ENCODE measurements around the gene TGFA. TPM values are rescaled to one million over a fixed set of nuclear protein-coding genes. Genes with fewer than 3 reads are reported as not detected.
A peak's percentile ranks its signal among the peaks of the same experiment; 100 is the strongest.

TGFA gene
- total and polyA plus RNA-seq, 11 donors, result 0.50 to 4.9 (median 1.0) TPM

DNA sequence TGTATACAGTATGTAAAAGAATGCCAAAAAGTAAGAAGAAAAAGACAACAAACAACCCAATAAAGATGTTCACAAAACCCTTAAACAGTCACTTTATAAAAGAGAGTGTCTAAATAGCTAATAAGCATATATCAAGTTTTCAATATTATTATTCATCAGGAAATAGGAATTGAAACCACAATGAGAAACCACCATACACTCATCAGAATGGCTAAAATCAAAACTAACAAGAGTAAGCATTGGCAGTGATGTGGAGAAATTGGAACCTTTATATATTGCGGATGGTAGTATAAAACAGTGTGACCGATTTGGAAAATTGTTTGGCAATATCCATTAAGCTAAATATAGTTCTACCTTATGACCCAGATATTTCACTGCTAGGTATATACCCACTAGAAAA lies 20.5 kb upstream of the TGFA start:
- no peak for TF ChIP-seq POLR2A (IDR thresholded peaks at IDR 0.05)
- TF ChIP-seq, protein P1, sequence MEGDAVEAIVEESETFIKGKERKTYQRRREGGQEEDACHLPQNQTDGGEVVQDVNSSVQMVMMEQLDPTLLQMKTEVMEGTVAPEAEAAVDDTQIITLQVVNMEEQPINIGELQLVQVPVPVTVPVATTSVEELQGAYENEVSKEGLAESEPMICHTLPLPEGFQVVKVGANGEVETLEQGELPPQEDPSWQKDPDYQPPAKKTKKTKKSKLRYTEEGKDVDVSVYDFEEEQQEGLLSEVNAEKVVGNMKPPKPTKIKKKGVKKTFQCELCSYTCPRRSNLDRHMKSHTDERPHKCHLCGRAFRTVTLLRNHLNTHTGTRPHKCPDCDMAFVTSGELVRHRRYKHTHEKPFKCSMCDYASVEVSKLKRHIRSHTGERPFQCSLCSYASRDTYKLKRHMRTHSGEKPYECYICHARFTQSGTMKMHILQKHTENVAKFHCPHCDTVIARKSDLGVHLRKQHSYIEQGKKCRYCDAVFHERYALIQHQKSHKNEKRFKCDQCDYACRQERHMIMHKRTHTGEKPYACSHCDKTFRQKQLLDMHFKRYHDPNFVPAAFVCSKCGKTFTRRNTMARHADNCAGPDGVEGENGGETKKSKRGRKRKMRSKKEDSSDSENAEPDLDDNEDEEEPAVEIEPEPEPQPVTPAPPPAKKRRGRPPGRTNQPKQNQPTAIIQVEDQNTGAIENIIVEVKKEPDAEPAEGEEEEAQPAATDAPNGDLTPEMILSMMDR (IDR thresholded peaks at IDR 0.05), result no peak
- Histone ChIP-seq H3K9me3 (peaks cover 0 to 7% (median 0%) of the 10 kb centered on the region in 12 donors), H3K4me1 (no peaks in the 10 kb centered on the region), H3K4me3 (peak overlapping the region in 1 of 12 donors; percentile 33), H3K27me3 (peaks cover 0 to 6% (median 0%) of the 10 kb centered on the region in 9 donors), H3K36me3 (no peaks in the 10 kb centered on the region), H3K27ac (no peak overlapping the region)
- no peak for ATAC-seq
- 60 to 80% (median 67%) methylated on average over 2 of the region's 2 CpGs for WGBS, 4 donors
- DNase-seq, result no peak
- intact Hi-C loops (cut with DNase I), result no loop called here

DNA sequence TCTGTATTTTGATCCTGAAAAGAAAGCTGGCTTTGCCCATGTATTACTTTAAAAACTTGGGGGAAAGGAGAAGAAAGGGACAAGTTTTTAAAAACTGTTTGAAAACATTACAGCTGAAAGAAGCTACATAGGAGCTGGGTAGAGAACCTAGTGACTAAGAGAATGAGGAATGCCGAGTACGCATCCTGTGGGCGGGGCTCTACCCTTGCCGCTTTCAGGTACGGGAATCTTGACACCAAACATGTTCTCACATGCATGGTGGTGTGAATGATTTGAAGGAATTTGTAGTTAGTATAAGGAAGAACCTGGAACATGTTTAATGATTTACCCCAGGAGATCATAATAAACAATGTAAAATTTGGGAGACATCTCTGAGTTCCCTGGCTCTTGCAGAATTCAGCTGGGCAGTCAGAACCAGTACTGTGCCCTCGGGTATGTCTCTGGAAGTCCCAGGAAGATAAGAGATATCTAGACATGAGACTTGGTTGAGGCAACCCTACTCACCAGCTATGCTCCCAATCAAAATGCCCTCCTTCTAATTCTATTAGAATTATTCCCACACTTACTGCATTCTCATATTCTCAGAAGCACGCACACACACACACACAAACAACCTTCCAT lies 16.5 kb upstream of the TGFA start:
- DNase-seq (no peak), ATAC-seq (no peak)
- no peak overlapping the region for H3K27ac ChIP-seq
- TF ChIP-seq, protein P1 (IDR thresholded peaks at IDR 0.05), result no peak
- no peak for TF ChIP-seq POLR2A (IDR thresholded peaks at IDR 0.05)
- no peak overlapping the region for H3K4me3 ChIP-seq
- intact Hi-C loops (cut with DNase I), result no loop called here
- 48 to 67% (median 55%) methylated on average over 7 of the region's 7 CpGs for WGBS, 4 donors
- no peaks in the 10 kb centered on the region for H3K36me3 ChIP-seq
- H3K27me3 ChIP-seq, result peaks cover 0 to 6% (median 0%) of the 10 kb centered on the region in 9 donors
- H3K9me3 ChIP-seq, result no peaks in the 10 kb centered on the region
- no peaks in the 10 kb centered on the region for H3K4me1 ChIP-seq

DNA sequence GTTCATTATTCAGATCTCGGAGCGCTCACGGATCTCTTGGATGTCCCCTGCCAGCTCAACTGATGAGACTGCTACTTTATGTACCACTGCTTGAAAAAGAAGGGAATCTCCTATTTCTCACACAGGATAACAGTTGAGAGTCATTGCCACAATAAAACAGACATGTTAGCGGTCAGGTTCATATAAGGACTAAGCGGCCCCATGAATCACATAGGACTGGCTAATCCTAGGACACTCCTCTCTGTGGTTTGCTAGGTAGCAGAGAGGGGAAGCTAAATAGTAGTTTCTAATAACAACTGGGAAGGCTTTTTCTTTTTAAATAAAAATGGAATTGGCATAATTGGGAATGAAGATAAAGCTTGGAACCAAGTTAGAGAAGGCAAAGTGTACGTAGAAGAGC lies 15.9 kb upstream of the TGFA start:
- 80 to 91% (median 89%) methylated on average over 6 of the region's 6 CpGs for WGBS, 4 donors
- H3K4me3 ChIP-seq, result no peak overlapping the region
- no peaks in the 10 kb centered on the region for H3K9me3 ChIP-seq
- H3K27me3 ChIP-seq, result peaks cover 0 to 6% (median 0%) of the 10 kb centered on the region in 9 donors
- no peak for TF ChIP-seq POLR2A (IDR thresholded peaks at IDR 0.05)
- TF ChIP-seq, protein P1 (IDR thresholded peaks at IDR 0.05), result no peak
- no peak for ATAC-seq
- intact Hi-C loops (cut with DNase I), result no loop called here
- H3K4me1 ChIP-seq, result no peaks in the 10 kb centered on the region
- no peaks in the 10 kb centered on the region for H3K36me3 ChIP-seq
- no peak overlapping the region for H3K27ac ChIP-seq
- DNase-seq, result no peak

DNA sequence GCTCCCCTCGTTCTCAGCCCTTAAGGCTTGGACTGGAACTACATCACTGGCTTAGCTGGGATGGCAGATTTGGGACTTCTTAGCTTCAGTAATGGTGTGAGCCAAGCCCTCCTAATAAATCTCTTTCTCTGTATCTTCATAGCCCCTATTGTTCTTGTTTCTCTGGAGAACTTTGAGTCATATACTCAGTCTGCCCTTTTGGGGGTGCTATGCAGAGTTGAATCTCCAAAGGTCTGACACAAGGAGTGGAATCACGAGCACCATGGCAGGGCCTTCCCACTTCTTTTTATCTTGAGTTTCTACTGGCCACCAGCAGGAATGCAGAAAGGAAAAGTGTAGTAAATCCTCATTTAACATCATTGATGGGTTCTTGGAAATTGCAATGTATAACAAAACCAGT lies 13.3 kb upstream of the TGFA start:
- Histone ChIP-seq H3K9me3 (no peaks in the 10 kb centered on the region), H3K4me3 (no peak overlapping the region), H3K27ac (no peak overlapping the region), H3K27me3 (peaks cover 0 to 8% (median 0%) of the 10 kb centered on the region in 9 donors), H3K4me1 (no peaks in the 10 kb centered on the region), H3K36me3 (no peaks in the 10 kb centered on the region)
- DNase-seq, result no peak
- TF ChIP-seq POLR2A (IDR thresholded peaks at IDR 0.05), result no peak
- TF ChIP-seq, protein P1 (IDR thresholded peaks at IDR 0.05), result no peak
- 78 to 88% (median 84%) methylated on average over 2 of the region's 2 CpGs for WGBS, 4 donors
- intact Hi-C loops (cut with DNase I), result no loop called here
- ATAC-seq, result no peak

All from heart left ventricle (tissue), 16 donors.